ENCODE measurements around the gene TBC1D24.

The TBC1D24 gene

GRCh38 chr16:2480948-2481347, 6.0 kb downstream of the TBC1D24 start:
- H4K20me1 ChIP-seq (ENCODE audit: insufficient read depth, low read length), result peaks cover 84% of the 10 kb centered on the region

GRCh38 chr16:2481676-2482075, 6.7 kb downstream of the TBC1D24 start:
- ATAC-seq (ENCODE audit: insufficient read depth, low read depth) (no peak), DNase-seq (no peak)
- Histone ChIP-seq H3K9ac (ENCODE audit: low read depth, low read length) (no peak overlapping the region), H3K4me3 (ENCODE audit: low read depth in 1 of 2, low read length in 2 of 2) (no peak overlapping the region), H4K20me1 (ENCODE audit: insufficient read depth, low read length) (peaks cover 84% of the 10 kb centered on the region), H3K36me3 (ENCODE audit: insufficient read depth, low read length) (peaks cover 7% of the 10 kb centered on the region; the same call in 1 of the 2 replicates), H3K27ac (ENCODE audit: low read length) (no peak overlapping the region), H2AFZ (ENCODE audit: low read depth, low read length) (no peak overlapping the region), H3K27me3 (ENCODE audit: insufficient read depth, low read length, poor library complexity) (no peaks in the 10 kb centered on the region), H3K4me2 (ENCODE audit: insufficient read depth, low read length) (no peak overlapping the region), H3K4me1 (ENCODE audit: insufficient read depth, low read length) (peaks cover 1% of the 10 kb centered on the region), H3K9me3 (ENCODE audit: insufficient read depth, low read length, severe bottlenecking) (no peaks in the 10 kb centered on the region), H3K79me2 (ENCODE audit: insufficient read depth, low read length) (peaks cover 84% of the 10 kb centered on the region)
- TF ChIP-seq EZH2 (IDR thresholded peaks at IDR 0.05; ENCODE audit: borderline replicate concordance, low read depth, low read length, severe bottlenecking), result no peak
- no peak for TF ChIP-seq CTCF (IDR thresholded peaks at IDR 0.05; ENCODE audit: borderline replicate concordance, extremely low read depth, low read length, poor library complexity, severe bottlenecking)

More at GRCh38 chr16:2480948-2481347, 6.0 kb downstream of the TBC1D24 start:
- Histone ChIP-seq H2AFZ (ENCODE audit: low read depth, low read length) (no peak overlapping the region), H3K27me3 (ENCODE audit: insufficient read depth, low read length, poor library complexity) (no peaks in the 10 kb centered on the region), H3K79me2 (ENCODE audit: insufficient read depth, low read length) (peaks cover 86% of the 10 kb centered on the region), H3K36me3 (ENCODE audit: insufficient read depth, low read length) (peaks cover 7% of the 10 kb centered on the region; the same call in 1 of the 2 replicates), H3K9me3 (ENCODE audit: insufficient read depth, low read length, severe bottlenecking) (no peaks in the 10 kb centered on the region), H3K4me3 (ENCODE audit: low read depth in 1 of 2, low read length in 2 of 2) (no peak overlapping the region), H3K9ac (ENCODE audit: low read depth, low read length) (no peak overlapping the region), H3K27ac (ENCODE audit: low read length) (no peak overlapping the region), H3K4me1 (ENCODE audit: insufficient read depth, low read length) (peaks cover 9% of the 10 kb centered on the region), H3K4me2 (ENCODE audit: insufficient read depth, low read length) (no peak overlapping the region)
- no peak for ATAC-seq (ENCODE audit: insufficient read depth, low read depth)
- no peak for DNase-seq
- TF ChIP-seq EZH2 (IDR thresholded peaks at IDR 0.05; ENCODE audit: borderline replicate concordance, low read depth, low read length, severe bottlenecking) (no peak), CTCF (IDR thresholded peaks at IDR 0.05; ENCODE audit: borderline replicate concordance, extremely low read depth, low read length, poor library complexity, severe bottlenecking) (no peak)

- TF ChIP-seq CTCF (IDR thresholded peaks at IDR 0.05; ENCODE audit: borderline replicate concordance, extremely low read depth, low read length, poor library complexity, severe bottlenecking), result no peak
- TF ChIP-seq EZH2 (IDR thresholded peaks at IDR 0.05; ENCODE audit: borderline replicate concordance, low read depth, low read length, severe bottlenecking), result no peak
- no peak for DNase-seq
- H2AFZ ChIP-seq (ENCODE audit: low read depth, low read length), result no peak overlapping the region
- no peak overlapping the region for H3K27ac ChIP-seq (ENCODE audit: low read length)
- H3K4me2 ChIP-seq (ENCODE audit: insufficient read depth, low read length), result no peak overlapping the region
- peaks cover 84% of the 10 kb centered on the region for H3K79me2 ChIP-seq (ENCODE audit: insufficient read depth, low read length)
- H3K27me3 ChIP-seq (ENCODE audit: insufficient read depth, low read length, poor library complexity), result no peaks in the 10 kb centered on the region
- no peaks in the 10 kb centered on the region for H3K4me1 ChIP-seq (ENCODE audit: insufficient read depth, low read length)
- H3K36me3 ChIP-seq (ENCODE audit: insufficient read depth, low read length), result peaks cover 7% of the 10 kb centered on the region; the same call in 1 of the 2 replicates
- no peaks in the 10 kb centered on the region for H3K9me3 ChIP-seq (ENCODE audit: insufficient read depth, low read length, severe bottlenecking)
- H3K9ac ChIP-seq (ENCODE audit: low read depth, low read length), result no peak overlapping the region
- H3K4me3 ChIP-seq (ENCODE audit: low read depth in 1 of 2, low read length in 2 of 2), result no peak overlapping the region
- H4K20me1 ChIP-seq (ENCODE audit: insufficient read depth, low read length), result peaks cover 86% of the 10 kb centered on the region
- ATAC-seq (ENCODE audit: insufficient read depth, low read depth), result no peak
These were observed 7.3 kb downstream of the TBC1D24 start for GRCh38 chr16:2482249-2482648.

Data from DND-41 (cell line).